ENCODE results near the gene NCAPD3. TPM values are rescaled to one million over a fixed set of nuclear protein-coding genes. Genes with fewer than 3 reads are reported as not detected.

NCAPD3 gene
- total RNA-seq, 1 experiment from 2014 or later: 52.2 TPM

- no peaks in the 10 kb centered on the region for H3K4me1 ChIP-seq (ENCODE audit: insufficient read depth, low read length)
- H3K18ac ChIP-seq (ENCODE audit: insufficient read length, low read depth, low read length): no peak overlapping the region
- TF ChIP-seq, protein P1, sequence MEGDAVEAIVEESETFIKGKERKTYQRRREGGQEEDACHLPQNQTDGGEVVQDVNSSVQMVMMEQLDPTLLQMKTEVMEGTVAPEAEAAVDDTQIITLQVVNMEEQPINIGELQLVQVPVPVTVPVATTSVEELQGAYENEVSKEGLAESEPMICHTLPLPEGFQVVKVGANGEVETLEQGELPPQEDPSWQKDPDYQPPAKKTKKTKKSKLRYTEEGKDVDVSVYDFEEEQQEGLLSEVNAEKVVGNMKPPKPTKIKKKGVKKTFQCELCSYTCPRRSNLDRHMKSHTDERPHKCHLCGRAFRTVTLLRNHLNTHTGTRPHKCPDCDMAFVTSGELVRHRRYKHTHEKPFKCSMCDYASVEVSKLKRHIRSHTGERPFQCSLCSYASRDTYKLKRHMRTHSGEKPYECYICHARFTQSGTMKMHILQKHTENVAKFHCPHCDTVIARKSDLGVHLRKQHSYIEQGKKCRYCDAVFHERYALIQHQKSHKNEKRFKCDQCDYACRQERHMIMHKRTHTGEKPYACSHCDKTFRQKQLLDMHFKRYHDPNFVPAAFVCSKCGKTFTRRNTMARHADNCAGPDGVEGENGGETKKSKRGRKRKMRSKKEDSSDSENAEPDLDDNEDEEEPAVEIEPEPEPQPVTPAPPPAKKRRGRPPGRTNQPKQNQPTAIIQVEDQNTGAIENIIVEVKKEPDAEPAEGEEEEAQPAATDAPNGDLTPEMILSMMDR (conservative IDR thresholded peaks at IDR 0.05): no peak
- no peaks in the 10 kb centered on the region for H3K9me3 ChIP-seq (ENCODE audit: control insufficient read depth, low read depth, low read length)
- H3T11ph ChIP-seq (ENCODE audit: low read length): no peak overlapping the region
- no peak overlapping the region for H2BK120ac ChIP-seq (ENCODE audit: low read depth, low read length, poor library complexity, severe bottlenecking)
- no peak overlapping the region for H3K9ac ChIP-seq (ENCODE audit: extremely low read depth, insufficient read length, low read length)
- no peaks in the 10 kb centered on the region; a peak in 2 of 7 replicates for H3K36me3 Mint-ChIP-seq (ENCODE audit: insufficient read depth in 1 of 3, low read depth in 3 of 3)
- no peak overlapping the region for H3K23ac ChIP-seq (ENCODE audit: insufficient read length, low read depth, low read length)
- no peak overlapping the region for H3K27ac ChIP-seq (ENCODE audit: insufficient read length, low read depth, low read length)
- DNase-seq: no peak
- peaks cover 11 to 19% of the 10 kb centered on the region in 2 experiments for H3K4me1 Mint-ChIP-seq
- H4K8ac ChIP-seq (replicated peaks; ENCODE audit: insufficient read length, low read depth, low read length): no peak overlapping the region
- H2BK5ac ChIP-seq (ENCODE audit: insufficient read length, low read length): no peak overlapping the region
- no peaks in the 10 kb centered on the region for H3K79me1 ChIP-seq (ENCODE audit: insufficient read depth, low read depth, low read length, poor library complexity, severe bottlenecking)
- no peak overlapping the region for H3K4me3 Mint-ChIP-seq
- no peaks in the 10 kb centered on the region; the same call in 1 of the 2 replicates for H3K79me2 ChIP-seq (ENCODE audit: insufficient read depth, low read length)
- H2BK20ac ChIP-seq (ENCODE audit: low read depth, low read length, poor library complexity, severe bottlenecking): no peak overlapping the region
- peaks cover 7% of the 10 kb centered on the region for H3K27me3 Mint-ChIP-seq (ENCODE audit: low read depth)
- no peak overlapping the region for H2AFZ ChIP-seq (ENCODE audit: low read length)
- H2BK12ac ChIP-seq (ENCODE audit: insufficient read length, low read depth, low read length): no peak overlapping the region
- no peaks in the 10 kb centered on the region for H3K27me3 ChIP-seq (ENCODE audit: insufficient read depth, low read length)
- H2BK15ac ChIP-seq (ENCODE audit: low read depth, low read length): no peak overlapping the region
- no peak overlapping the region for H3K56ac ChIP-seq (ENCODE audit: insufficient read length, low read depth, low read length)
- H4K20me1 ChIP-seq (ENCODE audit: control insufficient read depth, insufficient read depth, insufficient read length): no peaks in the 10 kb centered on the region
- peaks cover 12% of the 10 kb centered on the region for H3K23me2 ChIP-seq (ENCODE audit: insufficient read length, low read depth, low read length, poor library complexity, severe bottlenecking)
- H3K9me3 Mint-ChIP-seq: no peaks in the 10 kb centered on the region
- H4K5ac ChIP-seq (ENCODE audit: insufficient read length, low read depth, low read length): no peak overlapping the region
- H3K4me2 ChIP-seq (ENCODE audit: insufficient read depth, insufficient read length, low read length): no peak overlapping the region
- no peak overlapping the region for H3K14ac ChIP-seq (ENCODE audit: insufficient read depth, low read length)
- no peak overlapping the region for H2AK5ac ChIP-seq (ENCODE audit: insufficient read length, low read length)
- no peak overlapping the region for H3K4ac ChIP-seq (ENCODE audit: low read depth, low read length)
- no peak overlapping the region for H3K27ac Mint-ChIP-seq
- H4K91ac ChIP-seq (ENCODE audit: insufficient read length, low read depth, low read length): no peak overlapping the region
- WGBS (ENCODE audit: extremely low coverage, insufficient read length, low lambda C conversion rate): no CpG with 5 or more reads among the region's 6 CpGs
These were observed 4.9 kb upstream of the NCAPD3 start for GRCh38 chr11:134228625-134229024.
